Ramos (cell line): ENCODE data around the gene TIGD1.

ENCODE experiments used
- in situ Hi-C: fragments of 300-500 bp; cut with MboI; formaldehyde crosslinking; loops from one replicate; pipeline ENCODE4 v1.14.3; 2022; ENCODE audit warnings: low sequenced_read_pairs; ENCODE audit not compliant: unreplicated experiment

The TIGD1 gene

DNA sequence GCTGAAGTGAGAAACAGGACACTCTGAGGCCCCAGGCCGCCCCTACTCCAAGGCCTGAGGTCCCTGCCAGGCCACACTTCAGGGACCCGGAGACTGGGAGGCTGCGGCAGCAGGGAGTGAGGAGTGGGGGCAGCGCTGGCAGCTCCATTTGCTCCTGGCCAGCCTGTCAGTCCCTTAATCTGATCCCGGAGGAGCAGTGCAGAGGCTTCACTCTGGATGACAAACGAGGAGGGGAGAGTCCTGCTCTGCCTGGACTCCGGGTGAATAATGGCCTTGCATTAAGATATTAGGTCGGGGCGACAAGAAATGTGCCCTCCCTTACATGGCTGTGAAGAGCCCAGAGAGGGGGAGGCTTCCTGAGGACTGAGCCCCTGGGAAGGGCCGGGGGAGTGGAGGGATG lies 44.5 kb downstream of the TIGD1 start:
- in situ Hi-C loops: no loop called here

- in situ Hi-C loops: no loop called here
Observed at GRCh38 chr2:232504438-232504837, 45.9 kb downstream of the TIGD1 start.

- in situ Hi-C loops: no loop called here
Observed at GRCh38 chr2:232503809-232504323, 46.5 kb downstream of the TIGD1 start.

GRCh38 chr2:232502911-232503808 lies 47.2 kb downstream of the TIGD1 start:
- in situ Hi-C loops: no loop called here

DNA sequence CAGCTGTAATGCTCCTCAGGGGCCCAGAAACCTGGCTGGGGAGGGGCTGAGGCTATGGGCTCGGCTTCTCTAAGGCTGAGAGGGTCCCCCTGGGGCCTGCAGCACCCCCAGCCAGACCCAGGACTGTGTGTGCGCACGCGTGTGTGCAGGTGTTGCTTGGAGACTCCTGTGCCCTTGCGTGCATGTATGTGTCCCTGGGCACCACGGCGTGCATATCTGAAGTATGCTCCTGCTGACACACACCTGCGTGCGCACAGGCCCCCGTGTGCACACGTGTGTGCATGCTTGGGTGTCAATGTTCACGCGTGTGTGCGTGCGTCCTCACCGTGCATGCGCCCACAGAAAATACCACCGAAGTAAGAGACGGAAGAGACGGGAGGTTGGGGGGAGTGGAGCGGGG lies 47.8 kb downstream of the TIGD1 start:
- in situ Hi-C loops: no loop called here

- in situ Hi-C loops: no loop called here
Observed at GRCh38 chr2:232501794-232502390, 48.5 kb downstream of the TIGD1 start.

DNA sequence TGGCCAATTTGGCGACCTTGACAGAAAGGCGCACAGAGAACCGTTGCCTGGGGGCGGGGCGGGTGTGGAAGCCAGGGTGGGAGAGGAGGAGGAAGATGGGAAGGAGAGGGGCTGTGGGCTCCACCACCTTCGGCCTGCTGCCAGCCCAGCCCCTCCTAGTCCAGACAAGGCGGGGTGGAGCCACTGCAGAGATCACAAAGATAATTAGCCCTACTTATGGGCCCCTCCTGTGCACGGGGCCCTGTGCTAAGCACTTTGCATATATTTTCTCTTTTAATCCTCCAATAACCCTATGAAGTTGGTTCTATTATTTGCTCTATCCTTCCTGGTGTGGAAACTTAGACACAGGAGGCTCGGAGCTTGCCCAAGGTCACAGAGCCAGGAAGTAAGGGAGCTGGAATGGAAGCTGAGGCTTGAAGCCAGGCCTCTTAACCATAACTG lies 49.0 kb downstream of the TIGD1 start:
- in situ Hi-C loops: no loop called here

DNA sequence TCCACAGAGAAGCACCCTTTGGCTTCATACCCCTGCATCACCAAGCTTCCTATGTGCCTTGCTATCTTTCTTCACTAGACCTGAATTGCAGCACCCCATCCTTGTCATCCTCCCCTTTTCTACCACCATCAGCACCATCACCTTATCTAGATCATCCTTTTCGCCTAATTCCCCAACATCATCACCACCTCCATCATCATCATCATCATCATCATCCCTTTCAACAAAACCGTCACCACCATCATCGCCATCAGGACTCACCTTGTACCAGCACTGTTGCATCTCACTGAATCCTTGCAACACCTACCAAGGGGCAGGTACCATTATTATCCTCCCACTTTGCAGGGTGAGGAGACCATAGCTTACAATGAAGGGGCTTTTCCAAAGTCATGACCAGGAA lies 51.9 kb downstream of the TIGD1 start:
- in situ Hi-C loops: no loop called here
